Inflammatory macrophage (primary cell): ENCODE data around the gene C1QTNF3.
A peak's percentile ranks its signal among the peaks of the same experiment; 100 is the strongest.
"Not testable (repeated sequence)": the region's sequence is repeated elsewhere in the genome, so short reads cannot be mapped to it uniquely, and the experiment has no call there.

Experiments
- DNase-seq, 2 donors: peaks; one replicate each; pipeline ENCODE4 v3.0.0-alpha.2; 2020 to 2022

The C1QTNF3 gene

DNA sequence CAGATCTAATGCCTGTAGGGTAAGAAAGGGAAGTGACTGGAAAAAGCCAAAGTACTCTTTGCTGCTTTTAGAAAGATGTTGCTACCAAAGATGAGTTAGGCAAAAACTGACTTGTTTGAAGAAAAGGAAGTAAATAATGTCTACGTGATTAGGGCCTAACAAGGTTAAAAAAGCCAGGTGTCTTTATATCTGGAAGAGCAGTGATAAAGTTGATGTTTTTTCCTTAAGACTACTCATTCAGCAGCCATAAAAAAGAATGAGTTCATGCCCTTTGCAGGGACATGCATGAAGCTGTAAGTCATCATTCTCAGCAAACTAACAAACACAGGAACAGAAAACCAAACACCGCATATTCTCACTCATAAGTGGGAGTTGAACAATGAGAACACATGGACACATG lies 21.7 kb downstream of the C1QTNF3 start:
- no peak for DNase-seq

DNA sequence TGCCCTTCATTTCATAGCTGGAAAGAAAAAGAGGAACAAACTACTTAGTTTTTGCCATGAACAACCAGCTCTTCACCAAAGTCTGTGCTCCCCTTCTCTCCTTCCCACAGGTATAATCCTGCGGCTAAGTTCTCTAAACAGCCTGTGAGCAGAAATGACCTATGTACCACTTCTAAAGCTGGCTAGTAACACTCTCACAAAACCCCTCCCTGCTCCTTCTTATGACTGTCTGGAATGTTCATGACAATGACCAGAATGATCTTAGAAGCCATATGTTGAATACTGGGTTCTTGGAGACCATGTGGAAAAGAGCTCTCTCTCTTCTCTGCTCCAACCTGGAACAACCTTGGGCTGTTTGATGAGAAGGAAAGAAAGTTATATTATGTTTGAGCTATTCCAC lies 22.3 kb downstream of the C1QTNF3 start:
- no peak for DNase-seq

DNA sequence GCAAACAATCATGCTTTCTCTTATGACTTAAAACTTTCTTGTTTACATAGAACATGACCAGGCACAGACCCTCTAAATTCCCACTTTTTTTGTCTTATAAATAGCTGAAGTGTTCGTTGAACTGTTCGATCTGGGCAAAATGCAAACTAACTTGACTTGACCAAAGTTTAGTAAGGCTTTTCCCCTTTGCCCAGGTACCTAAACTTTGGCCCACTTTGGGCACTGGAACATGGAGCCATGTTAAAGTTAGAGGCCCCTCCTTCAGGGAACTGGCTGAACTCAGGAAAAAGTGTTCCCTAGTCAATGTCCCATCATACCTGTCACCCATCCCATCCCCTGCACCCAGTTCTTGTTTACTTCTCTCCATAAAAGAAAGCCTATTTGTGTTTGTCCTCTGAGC lies 25.8 kb downstream of the C1QTNF3 start:
- DNase-seq: no peak

DNA sequence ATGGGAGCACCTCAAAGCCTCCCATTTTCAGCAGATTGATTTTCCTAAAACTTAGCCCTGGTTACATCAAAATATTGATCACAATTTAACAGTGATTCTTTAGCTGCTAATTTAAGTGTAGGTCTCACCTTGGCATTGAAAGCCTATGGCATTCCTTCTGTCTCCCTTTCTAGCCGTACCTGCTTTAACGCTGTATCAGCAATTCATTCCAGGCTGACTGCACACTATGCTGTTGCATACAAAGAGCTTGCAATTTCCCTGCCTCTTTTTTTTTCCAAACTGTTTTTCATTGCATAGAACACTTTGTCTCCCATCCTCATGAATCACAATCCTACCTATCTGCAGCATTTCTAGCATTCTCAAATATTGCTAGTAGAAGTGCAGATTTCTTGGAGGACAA lies 26.3 kb downstream of the C1QTNF3 start:
- no peak for DNase-seq

DNA sequence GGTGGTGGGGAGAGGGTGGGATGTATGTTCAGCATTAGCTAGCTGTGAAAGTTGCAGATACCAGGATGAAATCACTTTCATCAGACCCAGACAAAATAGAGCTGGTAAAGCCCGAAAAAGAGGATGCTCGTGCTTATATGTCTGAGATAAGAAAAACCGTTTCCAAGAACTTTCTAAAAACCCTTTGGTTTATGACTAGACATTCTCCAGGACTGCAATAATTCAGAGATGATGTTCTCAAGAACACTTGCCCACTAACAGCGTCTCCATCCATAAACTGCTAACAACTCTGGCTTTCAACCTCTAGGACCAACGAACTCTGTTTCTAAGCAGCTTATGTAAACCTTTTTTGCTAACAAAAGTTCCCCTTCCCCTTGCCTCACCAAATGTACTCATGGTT lies 26.8 kb downstream of the C1QTNF3 start:
- DNase-seq: no peak

DNA sequence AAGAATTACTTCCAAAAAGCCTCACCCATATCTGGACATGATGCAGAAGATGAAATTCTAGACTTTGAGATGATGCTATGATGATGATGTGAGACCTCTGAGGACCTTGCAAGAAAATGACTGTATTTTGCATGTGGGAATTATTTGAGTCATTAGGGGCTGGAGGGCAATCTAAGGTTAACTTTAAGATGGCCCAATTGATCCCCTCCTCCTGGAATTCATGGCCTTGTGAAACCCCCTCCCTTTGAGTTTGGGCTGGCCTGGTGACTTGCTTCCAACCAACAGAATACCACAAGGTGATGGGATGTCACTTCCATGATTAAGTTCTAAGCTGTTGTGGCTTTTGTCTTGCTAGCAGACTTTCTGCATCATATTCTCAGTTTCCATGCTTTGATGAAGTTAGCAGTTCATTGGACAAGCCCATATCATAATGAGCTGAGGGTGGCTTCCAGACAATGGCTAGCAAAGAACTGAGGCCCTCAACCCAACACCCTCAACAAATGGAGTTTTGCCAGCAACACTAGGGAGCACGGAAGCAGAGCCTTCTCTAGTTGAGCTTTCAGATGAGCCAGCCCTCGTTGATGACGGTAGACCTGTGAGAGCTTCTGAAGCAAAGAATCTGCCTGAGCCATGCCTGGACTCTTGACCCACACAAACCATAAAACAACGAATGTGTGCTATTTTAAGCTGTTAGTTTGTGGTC lies 27.7 kb downstream of the C1QTNF3 start:
- no peak for DNase-seq

DNA sequence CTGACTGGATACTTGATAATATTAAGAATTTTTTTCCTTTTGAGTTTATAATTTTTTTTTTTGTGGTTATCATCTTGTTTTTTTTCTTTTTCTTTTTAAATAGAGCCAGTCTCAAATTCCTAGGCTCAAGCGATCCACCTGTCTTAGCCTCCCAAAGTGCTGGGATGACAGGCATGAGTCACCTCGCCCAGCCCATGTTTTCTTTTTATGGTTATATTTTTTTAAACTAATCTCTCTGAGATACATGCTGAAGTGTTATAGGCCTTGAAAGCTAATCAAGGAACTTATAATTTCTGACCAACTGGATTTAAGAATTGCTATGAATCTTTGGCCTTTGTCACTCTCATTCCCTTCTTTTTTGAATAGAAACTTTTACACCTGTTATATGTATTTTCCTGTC lies 28.4 kb downstream of the C1QTNF3 start:
- DNase-seq: no peak

DNA sequence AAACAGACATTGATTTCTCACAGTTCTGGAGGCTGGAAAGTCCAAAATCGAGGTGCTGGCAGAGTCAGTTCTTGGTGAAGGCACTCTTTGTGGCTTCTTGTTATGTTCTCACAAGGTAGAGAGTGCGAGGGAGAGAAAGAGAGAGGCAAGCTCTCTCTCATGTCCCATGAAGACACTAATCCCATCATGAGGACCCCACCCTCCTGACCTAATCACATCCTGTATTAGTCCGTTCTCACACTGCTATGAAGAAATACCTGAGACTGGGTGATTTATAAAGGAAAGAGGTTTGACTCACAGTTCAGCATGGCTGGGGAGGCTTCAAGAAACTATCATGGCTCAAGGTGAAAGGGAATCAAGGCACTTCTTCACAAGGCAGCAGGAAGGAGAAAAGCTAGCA lies 29.5 kb downstream of the C1QTNF3 start:
- DNase-seq: no peak

DNA sequence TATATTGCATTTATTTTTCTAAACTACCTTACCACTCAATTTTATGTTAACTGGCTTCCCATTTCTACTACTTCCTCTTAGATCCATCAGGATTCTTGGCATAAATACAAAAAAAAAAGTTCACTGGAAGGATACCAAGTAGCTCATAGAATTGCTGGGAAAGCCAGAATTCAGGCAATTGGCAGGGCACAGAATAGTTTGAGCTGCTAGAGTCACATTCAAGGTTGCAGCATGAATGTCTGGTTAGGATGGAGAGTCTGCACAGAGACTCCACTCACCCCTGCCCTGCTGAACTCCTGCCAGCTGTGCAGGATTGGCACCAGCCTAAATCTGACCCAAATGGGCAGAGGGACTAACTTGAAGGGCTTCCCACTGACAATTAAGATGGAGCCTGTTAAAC lies 30.2 kb downstream of the C1QTNF3 start:
- no peak for DNase-seq

DNA sequence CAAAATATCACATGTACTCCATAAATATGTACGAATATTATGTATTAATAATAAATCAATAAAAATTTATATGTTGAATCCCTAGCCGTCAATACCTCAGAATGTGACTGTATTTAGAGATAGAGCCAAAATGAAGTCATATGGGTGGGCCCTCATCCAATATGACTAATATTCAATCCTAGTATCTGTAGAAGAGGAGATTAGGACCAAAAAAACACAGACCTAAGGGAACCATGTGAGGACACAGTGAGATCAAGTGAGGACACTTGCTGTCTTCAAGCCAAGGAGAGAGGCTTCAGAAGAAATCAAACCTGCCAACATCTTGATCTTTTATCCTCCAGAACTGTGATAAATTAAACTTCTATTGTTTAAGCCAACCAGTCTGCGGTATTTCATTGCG lies 31.5 kb downstream of the C1QTNF3 start:
- no peak for DNase-seq

DNA sequence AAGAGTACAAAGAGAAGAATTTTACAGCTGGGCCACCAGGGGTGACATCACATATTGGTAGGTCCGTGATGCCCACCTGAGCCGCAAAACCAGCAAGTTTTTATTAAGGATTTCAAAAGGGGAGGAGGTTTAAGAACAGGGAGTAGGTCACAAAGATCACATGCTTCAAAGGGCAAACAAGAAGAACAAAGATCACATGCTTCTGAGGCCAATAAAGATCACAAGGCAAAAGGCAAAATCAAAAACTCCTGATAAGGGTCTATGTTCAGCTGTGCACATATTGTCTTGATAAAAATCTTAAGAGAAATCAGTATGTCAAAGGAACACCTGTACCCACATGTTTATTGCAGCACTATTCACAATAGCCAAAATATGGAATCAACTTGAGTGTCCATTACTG lies 32.9 kb downstream of the C1QTNF3 start:
- not testable (repeated sequence) for DNase-seq

DNA sequence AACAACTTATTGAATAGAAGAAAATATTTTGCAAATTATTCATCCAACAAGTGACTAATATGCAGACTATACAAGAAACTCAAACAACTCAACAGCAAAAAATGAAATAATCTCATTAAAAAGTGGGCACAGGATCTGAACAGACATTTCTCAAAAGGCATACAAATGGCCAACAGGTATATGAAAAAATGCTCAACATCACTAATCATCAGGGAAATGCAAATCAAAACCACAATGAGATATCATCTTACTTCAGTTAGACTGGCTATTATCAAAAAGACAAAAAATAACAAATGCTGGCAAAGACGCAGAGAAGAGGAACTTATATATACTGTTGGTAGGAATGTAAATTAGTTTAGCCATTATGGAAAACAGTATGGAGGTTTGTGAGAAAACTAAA lies 33.4 kb downstream of the C1QTNF3 start:
- DNase-seq: no peak

DNA sequence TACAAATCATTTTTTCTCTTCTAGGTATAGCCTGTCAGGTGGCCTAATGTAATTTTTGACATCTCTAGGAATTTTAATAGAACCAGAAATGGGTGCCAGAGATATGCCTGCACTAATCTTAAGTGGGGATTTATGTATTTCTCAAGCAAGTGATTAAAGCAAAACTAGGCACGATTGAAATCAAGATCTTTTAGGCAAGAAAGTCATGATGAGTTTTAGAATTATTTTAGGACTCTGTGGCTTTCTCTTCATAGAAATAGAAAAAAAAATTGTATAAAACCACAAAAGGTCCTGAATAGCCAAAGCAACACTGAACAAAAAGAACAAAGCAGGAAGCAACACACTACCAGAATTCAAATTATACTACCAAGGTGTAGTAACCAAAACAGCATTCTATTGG lies 34.2 kb downstream of the C1QTNF3 start:
- DNase-seq: peak in 1 of 2 donors; percentile 4

DNA sequence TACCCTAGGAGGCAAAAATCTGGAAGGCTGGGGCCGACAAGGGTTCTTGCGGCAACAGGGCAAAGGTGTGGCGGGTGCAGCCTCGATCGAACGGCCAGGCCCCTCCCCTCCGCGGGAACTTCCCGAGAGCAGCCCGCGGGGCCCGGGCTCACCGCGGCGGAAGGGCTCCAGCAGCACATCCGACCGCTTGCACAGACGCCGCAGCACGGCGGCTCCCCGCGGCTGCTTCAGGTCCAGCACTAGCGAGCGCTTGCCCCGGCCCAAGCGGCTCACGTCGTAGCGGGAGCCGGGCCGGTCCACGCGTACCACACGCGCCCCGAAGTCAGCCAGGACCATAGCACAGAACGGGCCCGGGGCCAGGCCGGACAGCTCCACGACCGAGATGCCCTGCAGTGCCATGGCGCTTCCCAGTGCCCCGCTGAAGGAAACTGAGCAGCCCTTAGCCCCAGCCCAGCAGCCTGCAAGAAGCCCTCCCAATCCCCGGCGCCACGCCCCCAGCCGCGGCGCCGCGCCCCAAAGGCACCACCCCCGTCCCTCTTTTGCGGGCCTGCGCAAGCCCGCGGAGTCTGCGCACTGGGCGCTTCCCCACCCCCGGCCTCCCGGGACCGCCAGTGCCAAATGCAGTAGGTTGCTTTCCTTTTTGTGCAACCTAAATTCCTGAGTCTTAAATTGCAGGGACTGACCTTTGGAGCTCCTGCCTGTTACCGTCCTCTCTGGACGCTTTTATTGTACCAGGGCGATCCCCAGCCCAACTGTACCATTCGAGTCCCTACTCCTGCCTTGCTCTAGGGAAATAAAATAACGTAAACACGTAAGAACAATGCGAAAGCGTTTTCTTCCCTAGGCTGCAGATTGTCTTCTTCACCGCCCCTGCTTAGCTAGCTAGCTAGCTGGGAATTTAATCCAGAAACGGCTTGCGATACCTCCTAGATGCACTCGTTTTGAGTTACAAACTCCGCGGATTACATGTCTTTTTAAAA lies 35.1 kb downstream of the C1QTNF3 start, which contains the start of gene AMACR:
TSS of gene AMACR (minus strand) at position 430 of the 980 bp plus-strand sequence. CDS start at position 399, 31 bp downstream.
- DNase-seq: peak; percentile 94 to 96

DNA sequence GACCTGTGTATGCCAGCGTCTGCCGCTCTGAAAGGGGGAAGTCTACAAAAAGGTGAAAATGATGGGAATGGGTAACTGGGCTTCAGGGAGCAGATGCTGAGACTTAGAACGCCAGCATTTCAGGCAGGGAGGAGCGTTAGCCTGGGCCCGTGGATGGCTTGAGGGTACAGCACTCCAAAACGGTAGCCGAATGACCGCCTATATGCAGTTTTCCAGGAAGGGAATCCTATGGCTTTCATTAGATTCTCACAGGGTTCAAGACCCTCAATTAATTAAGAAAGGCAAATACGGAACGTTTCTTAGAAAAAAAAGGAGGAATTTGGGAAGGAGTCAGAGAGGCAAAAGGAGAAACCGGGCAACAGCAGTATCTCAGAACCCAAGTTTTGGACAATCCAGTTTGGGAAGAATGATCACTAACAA lies 35.8 kb downstream of the C1QTNF3 start:
- no peak for DNase-seq

DNA sequence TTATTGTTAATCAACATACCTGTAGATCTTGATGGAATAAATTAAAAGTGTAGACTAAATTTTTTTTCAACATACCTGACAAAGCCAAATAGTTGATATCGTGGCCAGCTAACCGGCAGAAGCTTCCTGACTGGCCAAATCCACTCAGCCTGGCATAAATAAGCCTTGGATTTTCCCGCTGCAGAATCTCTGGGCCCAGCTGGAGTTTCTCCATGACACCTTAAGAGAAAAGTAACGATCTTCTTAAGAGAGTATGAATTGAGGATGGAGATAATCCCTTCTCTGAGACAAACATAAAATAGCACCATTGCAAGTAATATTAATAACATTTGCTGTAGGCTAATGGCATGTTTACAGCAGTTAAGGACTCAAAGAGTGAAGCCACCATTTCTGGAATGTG lies 37.3 kb downstream of the C1QTNF3 start:
- DNase-seq: no peak

DNA sequence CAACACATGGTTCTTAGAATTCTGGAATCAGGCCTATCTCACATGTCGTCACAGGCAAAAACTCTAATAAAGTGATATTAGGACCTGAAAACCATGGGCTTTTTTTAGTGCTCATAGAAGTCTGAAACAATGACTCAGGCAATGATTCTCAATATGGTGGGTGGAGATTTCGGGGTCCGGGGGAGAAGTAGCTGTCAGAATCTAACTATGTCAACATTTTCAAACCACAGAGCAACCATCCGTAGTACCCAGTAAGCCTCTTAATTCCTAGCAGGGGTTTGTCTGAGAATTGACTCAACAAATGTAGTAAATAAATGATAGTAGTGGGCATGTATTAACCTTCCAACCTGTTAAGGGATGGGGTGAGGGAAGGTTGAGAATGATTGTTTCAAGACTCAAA lies 37.8 kb downstream of the C1QTNF3 start:
- DNase-seq: no peak

DNA sequence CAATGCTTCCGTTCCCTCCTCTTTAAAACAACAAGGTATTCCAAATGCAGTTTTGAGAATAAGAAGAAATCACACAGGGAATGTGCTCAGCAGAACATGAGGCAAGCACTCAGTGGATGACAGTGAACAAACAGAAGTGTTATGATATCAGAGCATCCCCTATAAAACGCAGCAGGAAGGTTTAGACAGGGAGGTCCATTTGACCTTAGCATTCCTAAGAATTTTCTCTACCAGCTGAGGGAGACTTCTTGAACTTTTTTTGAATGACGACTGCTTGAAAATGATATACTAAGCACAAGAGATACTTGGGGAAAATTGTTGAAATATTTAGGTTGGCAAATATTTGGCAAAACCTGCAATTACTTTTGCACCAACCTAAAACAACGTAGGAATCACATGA lies 39.1 kb downstream of the C1QTNF3 start:
- no peak for DNase-seq

DNA sequence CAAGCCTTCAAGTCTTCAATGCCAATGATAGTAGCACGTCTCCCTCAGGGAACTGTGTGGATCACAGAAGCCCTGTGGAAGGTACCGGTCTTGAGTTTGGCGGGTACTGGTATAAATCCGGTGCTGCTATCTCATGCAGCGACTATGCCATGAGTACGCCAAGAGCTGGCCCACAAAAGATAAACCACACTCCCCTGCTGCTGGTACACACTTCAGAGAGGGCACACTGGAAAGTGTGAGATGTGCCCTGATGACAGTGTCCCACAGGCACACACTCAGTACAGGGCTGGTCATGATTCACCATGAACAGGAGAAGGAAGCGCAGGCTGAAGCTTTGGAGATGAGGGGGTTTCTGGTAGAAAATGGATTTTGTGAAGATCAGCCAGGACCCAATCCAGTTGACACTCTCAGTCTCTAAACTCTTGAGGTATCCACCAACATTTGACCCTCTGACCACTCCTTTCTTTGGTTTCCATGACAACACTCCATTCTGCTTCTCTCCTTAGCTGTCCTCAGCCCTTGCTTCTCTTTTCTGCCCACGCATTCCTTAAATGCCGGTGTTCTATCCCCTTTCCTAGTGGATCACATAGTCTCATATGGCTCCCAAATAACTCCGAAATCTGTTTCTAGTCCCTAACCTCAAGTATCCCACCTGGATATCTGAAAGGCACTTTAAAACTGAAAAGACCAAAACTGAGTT lies 40.2 kb downstream of the C1QTNF3 start:
- no peak for DNase-seq

DNA sequence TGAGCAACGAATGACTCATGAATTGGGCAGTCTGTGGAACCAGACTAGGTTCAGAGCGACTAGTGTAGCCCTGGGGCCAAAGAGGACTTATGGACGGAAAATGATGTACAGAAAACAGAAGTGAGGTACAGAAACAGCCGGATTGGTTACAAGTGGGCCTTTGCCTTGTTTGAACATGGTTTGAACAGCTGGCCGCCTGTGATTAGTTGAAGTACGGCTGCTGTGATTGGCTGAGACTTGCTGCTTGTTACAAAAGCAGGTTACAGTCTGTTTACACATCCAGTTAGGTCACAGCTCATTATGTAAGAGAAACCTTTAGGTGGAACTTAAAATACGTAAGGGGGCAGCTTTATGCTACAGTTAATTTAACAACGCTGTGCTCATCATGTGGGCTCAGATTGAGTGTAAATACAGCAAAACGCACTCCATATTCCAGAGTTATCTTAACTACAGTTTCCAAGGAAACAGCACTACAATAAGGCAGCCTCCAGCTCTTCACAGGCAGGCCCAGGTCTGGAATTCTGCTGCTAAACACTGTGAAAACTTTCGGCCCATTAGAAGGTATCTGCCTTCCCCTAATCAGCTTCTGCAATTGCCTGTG lies 41.7 kb downstream of the C1QTNF3 start:
- peak in 1 of 2 donors; percentile 14 for DNase-seq

DNA sequence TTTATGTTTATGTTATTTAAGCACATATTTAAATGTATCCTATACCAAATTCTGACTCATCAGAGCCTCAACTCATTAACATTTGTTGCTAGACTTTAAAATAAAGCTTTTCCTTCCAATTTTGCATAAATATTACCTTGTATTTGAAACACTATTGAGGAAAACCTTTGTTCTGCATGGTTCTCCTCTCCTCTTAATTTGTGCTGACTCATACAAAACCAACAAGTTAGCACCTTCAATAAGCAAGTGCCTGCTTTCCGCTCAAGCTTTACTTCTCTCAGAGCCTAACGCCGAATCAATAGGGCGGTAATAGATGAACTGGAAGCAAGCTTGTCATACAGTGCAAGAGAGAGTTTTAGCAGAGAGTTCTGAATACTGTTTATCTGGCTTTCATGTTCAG lies 43.0 kb downstream of the C1QTNF3 start:
- DNase-seq: no peak

DNA sequence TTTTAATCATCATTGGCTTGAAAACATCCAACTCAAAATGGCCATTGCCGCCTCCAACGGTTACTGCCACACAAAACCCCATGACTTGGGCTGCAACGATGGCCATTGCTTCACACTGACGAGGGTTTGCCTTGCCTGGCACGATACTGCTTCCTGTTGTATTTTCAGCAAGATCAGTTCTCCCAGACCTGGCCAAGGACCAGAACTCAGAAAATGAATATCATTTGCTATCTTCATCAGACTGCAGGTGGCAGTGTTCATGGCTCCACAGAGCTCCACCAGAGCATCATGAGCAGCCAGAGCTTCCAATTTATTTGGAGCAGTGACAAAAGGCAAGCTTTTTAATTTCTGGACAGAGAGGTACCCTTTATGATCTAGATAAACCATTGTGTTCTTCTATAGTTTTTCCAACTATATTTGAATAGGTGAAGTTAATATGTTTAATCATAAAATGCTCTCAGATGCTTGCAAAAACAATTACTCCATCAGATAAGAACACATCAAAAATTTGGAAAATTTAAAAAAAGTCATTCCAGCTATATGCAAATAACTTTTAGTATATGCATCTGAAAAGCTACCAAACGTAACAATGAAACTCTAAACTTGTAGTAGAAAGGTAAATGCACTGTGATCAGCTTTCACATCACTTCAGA lies 45.6 kb downstream of the C1QTNF3 start:
- DNase-seq: peak; percentile 59 to 62
